SK-N-SH treated with all-trans-retinoic acid at 6 μM for 48 hours (cell line): ENCODE measurements around the gene TSBP1.

ENCODE experiments used
- ATAC-seq: fragments of 200-7000 bp; cut with Tn5 transposase; 3 replicates; pipeline ENCODE4 v1.9.1; 2020; ENCODE audit warnings: mild to moderate bottlenecking, moderate library complexity
- ARNTL ChIP-seq: fragments of 450-650 bp; formaldehyde crosslinking; IDR thresholded peaks from 2 replicates; pipeline ENCODE4 v1.5.0; 2020; ENCODE audit warnings: low read depth, mild to moderate bottlenecking, moderate library complexity, borderline replicate concordance
- BACH2 ChIP-seq: fragments of 250-450 bp; sonication (Bioruptor Pico); IDR thresholded peaks from 2 replicates; pipeline ENCODE4 v1.9.0; 2021; ENCODE audit warnings: mild to moderate bottlenecking, borderline replicate concordance
- CSDC2 ChIP-seq: fragments of 250-450 bp; sonication (Bioruptor Pico); IDR thresholded peaks from 2 replicates; pipeline ENCODE4 v1.5.0; 2020; ENCODE audit warnings: mild to moderate bottlenecking, moderate library complexity
- ESRRG ChIP-seq: fragments of 250-450 bp; sonication (Bioruptor Pico); IDR thresholded peaks from 2 replicates; pipeline ENCODE4 v1.6.1; 2021; ENCODE audit warnings: mild to moderate bottlenecking
- GLIS3 ChIP-seq: fragments of 250-450 bp; sonication (Bioruptor Pico); IDR thresholded peaks from 2 replicates; pipeline ENCODE4 v1.5.0; 2020; ENCODE audit warnings: mild to moderate bottlenecking, moderate library complexity
- ISL1 ChIP-seq: fragments of 250-450 bp; sonication (Bioruptor Pico); IDR thresholded peaks from 2 replicates; pipeline ENCODE4 v2.1.2; 2022; ENCODE audit warnings: mild to moderate bottlenecking, moderate library complexity
- OSR1 ChIP-seq: fragments of 250-450 bp; sonication (Bioruptor Pico); IDR thresholded peaks from 2 replicates; pipeline ENCODE4 v1.8.0; 2022; ENCODE audit warnings: moderate library complexity, mild to moderate bottlenecking, inconsistent platforms
- PPARA ChIP-seq: fragments of 250-450 bp; sonication (Bioruptor Pico); IDR thresholded peaks from 2 replicates; pipeline ENCODE4 v1.5.0; 2020; ENCODE audit warnings: mild to moderate bottlenecking, borderline replicate concordance
- RARB ChIP-seq: fragments of 250-450 bp; sonication (Bioruptor Pico); IDR thresholded peaks from 2 replicates; pipeline ENCODE4 v1.8.0; 2021; ENCODE audit warnings: mild to moderate bottlenecking, moderate library complexity
- TCF4 ChIP-seq: fragments of 250-450 bp; sonication (Bioruptor Pico); IDR thresholded peaks from 2 replicates; pipeline ENCODE4 v1.8.0; 2021; ENCODE audit warnings: mild to moderate bottlenecking, moderate library complexity, borderline replicate concordance
- TOX ChIP-seq: fragments of 250-450 bp; sonication (Bioruptor Pico); IDR thresholded peaks from 2 replicates; pipeline ENCODE4 v1.8.0; 2021; ENCODE audit warnings: mild to moderate bottlenecking, moderate library complexity, borderline replicate concordance
- ZC3H10 ChIP-seq: fragments of 250-450 bp; sonication (Bioruptor Pico); IDR thresholded peaks from 2 replicates; pipeline ENCODE4 v1.5.1; 2021; ENCODE audit warnings: mild to moderate bottlenecking, moderate library complexity
- ZFP3 ChIP-seq: fragments of 250-450 bp; sonication (Bioruptor Pico); IDR thresholded peaks from 2 replicates; pipeline ENCODE4 v1.5.0; 2020; ENCODE audit warnings: mild to moderate bottlenecking, moderate library complexity
- ZFP30 ChIP-seq: fragments of 450-650 bp; formaldehyde crosslinking; IDR thresholded peaks from 2 replicates; pipeline ENCODE4 v1.5.0; 2022; ENCODE audit warnings: mild to moderate bottlenecking, moderate library complexity
- ZNF565 ChIP-seq: fragments of 450-650 bp; formaldehyde crosslinking; conservative IDR thresholded peaks from 2 replicates; pipeline ENCODE4 v1.5.0; 2020; ENCODE audit warnings: low read depth, mild to moderate bottlenecking, moderate library complexity
- ZNF70 ChIP-seq: fragments of 450-650 bp; formaldehyde crosslinking; IDR thresholded peaks from 2 replicates; pipeline ENCODE4 v1.5.0; 2020; ENCODE audit warnings: mild to moderate bottlenecking, moderate library complexity
- ZNF8 ChIP-seq: fragments of 450-650 bp; formaldehyde crosslinking; IDR thresholded peaks from 2 replicates; pipeline ENCODE4 v1.5.0; 2020; ENCODE audit warnings: mild to moderate bottlenecking, moderate library complexity
- TF ChIP-seq, protein P1 (sequence below): fragments of 250-450 bp; sonication (Bioruptor Pico); IDR thresholded peaks from 2 replicates; pipeline ENCODE4 v1.8.0; 2021; ENCODE audit warnings: low read depth, mild to moderate bottlenecking, moderate library complexity, borderline replicate concordance
- TF ChIP-seq, protein P2 (sequence below): fragments of 250-450 bp; sonication (Bioruptor Pico); IDR thresholded peaks from 2 replicates; pipeline ENCODE4 v1.8.0; 2020; ENCODE audit warnings: mild to moderate bottlenecking, moderate library complexity, borderline replicate concordance
- TF ChIP-seq, protein P3 (sequence below): fragments of 250-450 bp; sonication (Bioruptor Pico); IDR thresholded peaks from 2 replicates; pipeline ENCODE4 v1.5.1; 2021; ENCODE audit warnings: mild to moderate bottlenecking, moderate library complexity
- TF ChIP-seq, protein P4 (sequence below): fragments of 250-450 bp; sonication (Bioruptor Pico); IDR thresholded peaks from 2 replicates; pipeline ENCODE4 v1.5.0; 2020; ENCODE audit warnings: mild to moderate bottlenecking, moderate library complexity

The TSBP1 gene

DNA sequence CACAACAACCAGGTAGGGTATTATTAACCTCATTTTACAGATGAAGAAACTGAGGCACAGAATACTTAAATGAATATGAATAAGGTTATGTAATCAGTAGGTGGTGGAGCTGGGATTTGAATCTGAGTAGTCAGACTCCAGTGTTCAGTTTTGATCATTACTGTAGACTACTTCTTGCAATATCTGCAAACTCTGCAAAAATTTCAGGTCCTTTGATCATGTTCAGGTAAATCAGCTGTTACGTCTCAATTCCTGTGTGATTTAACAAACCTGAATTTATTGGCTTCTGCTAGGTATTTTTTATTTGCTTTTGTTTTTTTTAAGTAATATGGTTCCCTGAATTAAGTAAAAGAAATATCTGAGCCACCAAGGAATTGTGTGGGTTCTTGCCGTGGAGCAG is 77.1 kb downstream of the TSBP1 start:
- no peak for ATAC-seq
- TF ChIP-seq ZC3H10 (CRISPR knock-in tag): no peak
- TF ChIP-seq ZNF565 (CRISPR knock-in tag): no peak
- no peak for TF ChIP-seq CSDC2 (CRISPR knock-in tag)
- TF ChIP-seq, protein P1, sequence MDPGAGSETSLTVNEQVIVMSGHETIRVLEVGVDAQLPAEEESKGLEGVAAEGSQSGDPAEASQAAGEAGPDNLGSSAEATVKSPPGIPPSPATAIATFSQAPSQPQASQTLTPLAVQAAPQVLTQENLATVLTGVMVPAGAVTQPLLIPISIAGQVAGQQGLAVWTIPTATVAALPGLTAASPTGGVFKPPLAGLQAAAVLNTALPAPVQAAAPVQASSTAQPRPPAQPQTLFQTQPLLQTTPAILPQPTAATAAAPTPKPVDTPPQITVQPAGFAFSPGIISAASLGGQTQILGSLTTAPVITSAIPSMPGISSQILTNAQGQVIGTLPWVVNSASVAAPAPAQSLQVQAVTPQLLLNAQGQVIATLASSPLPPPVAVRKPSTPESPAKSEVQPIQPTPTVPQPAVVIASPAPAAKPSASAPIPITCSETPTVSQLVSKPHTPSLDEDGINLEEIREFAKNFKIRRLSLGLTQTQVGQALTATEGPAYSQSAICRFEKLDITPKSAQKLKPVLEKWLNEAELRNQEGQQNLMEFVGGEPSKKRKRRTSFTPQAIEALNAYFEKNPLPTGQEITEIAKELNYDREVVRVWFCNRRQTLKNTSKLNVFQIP (CRISPR knock-in tag): no peak
- TF ChIP-seq BACH2 (CRISPR knock-in tag): no peak
- TF ChIP-seq ZFP3 (CRISPR knock-in tag): no peak
- TF ChIP-seq OSR1 (CRISPR knock-in tag): no peak
- TF ChIP-seq TCF4 (CRISPR knock-in tag): no peak
- no peak for TF ChIP-seq TOX (CRISPR knock-in tag)
- no peak for TF ChIP-seq ARNTL (CRISPR knock-in tag)
- TF ChIP-seq, protein P2, sequence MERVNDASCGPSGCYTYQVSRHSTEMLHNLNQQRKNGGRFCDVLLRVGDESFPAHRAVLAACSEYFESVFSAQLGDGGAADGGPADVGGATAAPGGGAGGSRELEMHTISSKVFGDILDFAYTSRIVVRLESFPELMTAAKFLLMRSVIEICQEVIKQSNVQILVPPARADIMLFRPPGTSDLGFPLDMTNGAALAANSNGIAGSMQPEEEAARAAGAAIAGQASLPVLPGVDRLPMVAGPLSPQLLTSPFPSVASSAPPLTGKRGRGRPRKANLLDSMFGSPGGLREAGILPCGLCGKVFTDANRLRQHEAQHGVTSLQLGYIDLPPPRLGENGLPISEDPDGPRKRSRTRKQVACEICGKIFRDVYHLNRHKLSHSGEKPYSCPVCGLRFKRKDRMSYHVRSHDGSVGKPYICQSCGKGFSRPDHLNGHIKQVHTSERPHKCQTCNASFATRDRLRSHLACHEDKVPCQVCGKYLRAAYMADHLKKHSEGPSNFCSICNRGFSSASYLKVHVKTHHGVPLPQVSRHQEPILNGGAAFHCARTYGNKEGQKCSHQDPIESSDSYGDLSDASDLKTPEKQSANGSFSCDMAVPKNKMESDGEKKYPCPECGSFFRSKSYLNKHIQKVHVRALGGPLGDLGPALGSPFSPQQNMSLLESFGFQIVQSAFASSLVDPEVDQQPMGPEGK (CRISPR knock-in tag): no peak
- TF ChIP-seq, protein P3, sequence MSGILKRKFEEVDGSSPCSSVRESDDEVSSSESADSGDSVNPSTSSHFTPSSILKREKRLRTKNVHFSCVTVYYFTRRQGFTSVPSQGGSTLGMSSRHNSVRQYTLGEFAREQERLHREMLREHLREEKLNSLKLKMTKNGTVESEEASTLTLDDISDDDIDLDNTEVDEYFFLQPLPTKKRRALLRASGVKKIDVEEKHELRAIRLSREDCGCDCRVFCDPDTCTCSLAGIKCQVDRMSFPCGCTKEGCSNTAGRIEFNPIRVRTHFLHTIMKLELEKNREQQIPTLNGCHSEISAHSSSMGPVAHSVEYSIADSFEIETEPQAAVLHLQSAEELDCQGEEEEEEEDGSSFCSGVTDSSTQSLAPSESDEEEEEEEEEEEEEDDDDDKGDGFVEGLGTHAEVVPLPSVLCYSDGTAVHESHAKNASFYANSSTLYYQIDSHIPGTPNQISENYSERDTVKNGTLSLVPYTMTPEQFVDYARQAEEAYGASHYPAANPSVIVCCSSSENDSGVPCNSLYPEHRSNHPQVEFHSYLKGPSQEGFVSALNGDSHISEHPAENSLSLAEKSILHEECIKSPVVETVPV (CRISPR knock-in tag): no peak
- TF ChIP-seq ZNF8: no peak
- no peak for TF ChIP-seq PPARA

GRCh38 chr6:32293695-32294094 is 78.0 kb downstream of the TSBP1 start:
- TF ChIP-seq ARNTL (CRISPR knock-in tag) (no peak), ISL1 (no peak), BACH2 (CRISPR knock-in tag) (no peak), RARB (no peak), OSR1 (CRISPR knock-in tag) (no peak), ZFP3 (CRISPR knock-in tag) (no peak), PPARA (no peak), CSDC2 (CRISPR knock-in tag) (no peak), ZNF70 (CRISPR knock-in tag) (no peak), ZFP30 (CRISPR knock-in tag) (no peak)
- TF ChIP-seq, protein P2 (CRISPR knock-in tag): no peak
- TF ChIP-seq, all 23 proteins: peak for 0
- no peak for ATAC-seq

DNA sequence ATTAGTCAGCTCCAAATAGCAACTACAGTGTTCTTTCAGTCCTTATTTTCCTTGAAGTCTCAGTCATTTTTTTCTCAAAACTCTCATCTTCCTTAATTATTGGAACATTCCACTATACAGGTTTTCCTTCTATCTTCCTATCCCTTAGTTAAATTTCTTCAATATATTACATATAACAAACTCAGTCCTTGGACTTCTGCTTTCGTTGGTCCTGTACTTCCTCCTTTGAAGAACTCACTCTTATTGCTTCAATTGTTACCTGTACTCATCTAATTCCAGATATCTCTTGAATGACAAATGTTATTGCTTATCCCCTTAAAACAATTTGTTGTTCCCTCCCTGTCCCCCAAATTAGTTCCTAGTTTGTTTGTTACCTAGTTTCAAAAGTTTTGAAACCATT is 80.2 kb downstream of the TSBP1 start:
- TF ChIP-seq ESRRG (CRISPR knock-in tag) (no peak), GLIS3 (CRISPR knock-in tag) (no peak), PPARA (no peak), ARNTL (CRISPR knock-in tag) (no peak), ZNF70 (CRISPR knock-in tag) (no peak), RARB (no peak), OSR1 (CRISPR knock-in tag) (no peak), TCF4 (CRISPR knock-in tag) (no peak)
- TF ChIP-seq, protein P2 (CRISPR knock-in tag): no peak
- TF ChIP-seq, protein P4, sequence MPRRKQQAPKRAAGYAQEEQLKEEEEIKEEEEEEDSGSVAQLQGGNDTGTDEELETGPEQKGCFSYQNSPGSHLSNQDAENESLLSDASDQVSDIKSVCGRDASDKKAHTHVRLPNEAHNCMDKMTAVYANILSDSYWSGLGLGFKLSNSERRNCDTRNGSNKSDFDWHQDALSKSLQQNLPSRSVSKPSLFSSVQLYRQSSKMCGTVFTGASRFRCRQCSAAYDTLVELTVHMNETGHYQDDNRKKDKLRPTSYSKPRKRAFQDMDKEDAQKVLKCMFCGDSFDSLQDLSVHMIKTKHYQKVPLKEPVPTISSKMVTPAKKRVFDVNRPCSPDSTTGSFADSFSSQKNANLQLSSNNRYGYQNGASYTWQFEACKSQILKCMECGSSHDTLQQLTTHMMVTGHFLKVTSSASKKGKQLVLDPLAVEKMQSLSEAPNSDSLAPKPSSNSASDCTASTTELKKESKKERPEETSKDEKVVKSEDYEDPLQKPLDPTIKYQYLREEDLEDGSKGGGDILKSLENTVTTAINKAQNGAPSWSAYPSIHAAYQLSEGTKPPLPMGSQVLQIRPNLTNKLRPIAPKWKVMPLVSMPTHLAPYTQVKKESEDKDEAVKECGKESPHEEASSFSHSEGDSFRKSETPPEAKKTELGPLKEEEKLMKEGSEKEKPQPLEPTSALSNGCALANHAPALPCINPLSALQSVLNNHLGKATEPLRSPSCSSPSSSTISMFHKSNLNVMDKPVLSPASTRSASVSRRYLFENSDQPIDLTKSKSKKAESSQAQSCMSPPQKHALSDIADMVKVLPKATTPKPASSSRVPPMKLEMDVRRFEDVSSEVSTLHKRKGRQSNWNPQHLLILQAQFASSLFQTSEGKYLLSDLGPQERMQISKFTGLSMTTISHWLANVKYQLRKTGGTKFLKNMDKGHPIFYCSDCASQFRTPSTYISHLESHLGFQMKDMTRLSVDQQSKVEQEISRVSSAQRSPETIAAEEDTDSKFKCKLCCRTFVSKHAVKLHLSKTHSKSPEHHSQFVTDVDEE: no peak
- TF ChIP-seq, protein P1 (CRISPR knock-in tag): no peak
- TF ChIP-seq, protein P3 (CRISPR knock-in tag): no peak
- ATAC-seq: no peak
